ENCODE results near the gene SNX2. TPM values are rescaled to one million over a fixed set of nuclear protein-coding genes. Genes with fewer than 3 reads are reported as not detected.

The SNX2 gene
- polyA plus RNA-seq, 1 donor from 2014 or later = 379 TPM

DNA sequence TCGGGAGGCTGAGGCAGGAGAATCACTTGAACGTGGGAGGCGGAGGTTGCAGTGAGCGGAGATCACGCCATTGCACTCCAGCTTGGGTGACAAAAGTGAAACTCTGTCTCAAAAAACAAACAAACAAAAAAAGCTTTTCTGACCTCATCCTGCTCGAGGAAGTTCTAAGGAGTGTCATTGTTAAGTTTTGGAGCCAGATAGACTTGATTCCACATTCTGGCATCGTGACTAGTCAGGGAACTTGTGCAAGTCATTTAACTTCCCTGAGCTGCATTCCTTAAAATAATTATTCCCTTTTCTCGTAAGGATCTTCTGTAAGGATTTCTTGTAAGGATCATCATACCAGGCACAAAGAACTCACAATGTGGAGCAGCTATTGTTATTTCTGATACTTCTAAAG lies 96.8 kb downstream of the SNX2 start:
- H3K27ac Mint-ChIP-seq = no peak overlapping the region

DNA sequence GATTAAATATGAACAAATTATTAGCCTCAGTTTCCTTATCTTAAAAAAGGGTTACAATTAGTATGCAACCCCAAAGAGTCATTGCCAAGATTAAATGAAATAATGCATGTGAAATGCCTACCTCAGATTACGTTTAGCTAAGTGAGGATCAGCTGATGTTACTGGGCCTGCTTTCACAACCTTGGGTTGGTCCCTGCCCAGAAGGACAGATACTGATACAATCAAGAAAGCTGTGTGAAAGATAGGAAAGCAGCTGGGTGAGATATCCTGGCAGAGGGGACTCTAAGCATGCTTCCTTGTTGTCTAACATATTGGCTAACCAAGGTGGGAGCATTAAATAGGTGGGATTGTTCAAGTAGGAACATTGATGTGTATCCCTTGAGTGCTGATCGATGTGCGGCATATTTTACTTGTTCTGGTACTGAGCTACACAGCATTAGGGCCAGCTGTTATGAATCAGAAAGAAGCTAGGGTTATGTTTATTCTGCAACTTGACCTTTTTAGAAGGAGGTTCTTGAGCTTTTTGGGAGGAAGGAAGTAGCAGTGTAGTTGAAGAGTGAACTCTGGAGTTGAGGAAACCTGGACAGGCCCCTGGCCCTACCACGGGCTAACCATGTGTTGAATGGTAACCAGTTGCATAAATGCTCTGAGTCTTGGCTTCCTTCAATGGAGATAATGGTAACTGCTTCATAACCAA lies 99.4 kb downstream of the SNX2 start:
- Mint-ChIP-seq H3K9me3 (no peaks in the 10 kb centered on the region), H3K4me1 (peaks cover 16 to 24% (median 18%) of the 10 kb centered on the region in 3 donors), H3K27ac (no peak overlapping the region), H3K27me3 (no peaks in the 10 kb centered on the region), H3K36me3 (no peaks in the 10 kb centered on the region), H3K4me3 (no peak overlapping the region)

More for the DNA sequence above, 96.8 kb downstream of the SNX2 start:
- Mint-ChIP-seq H3K9me3 (no peaks in the 10 kb centered on the region), H3K4me1 (peaks cover 3 to 10% (median 4%) of the 10 kb centered on the region in 3 donors), H3K36me3 (no peaks in the 10 kb centered on the region), H3K27me3 (no peaks in the 10 kb centered on the region), H3K4me3 (no peak overlapping the region)

DNA sequence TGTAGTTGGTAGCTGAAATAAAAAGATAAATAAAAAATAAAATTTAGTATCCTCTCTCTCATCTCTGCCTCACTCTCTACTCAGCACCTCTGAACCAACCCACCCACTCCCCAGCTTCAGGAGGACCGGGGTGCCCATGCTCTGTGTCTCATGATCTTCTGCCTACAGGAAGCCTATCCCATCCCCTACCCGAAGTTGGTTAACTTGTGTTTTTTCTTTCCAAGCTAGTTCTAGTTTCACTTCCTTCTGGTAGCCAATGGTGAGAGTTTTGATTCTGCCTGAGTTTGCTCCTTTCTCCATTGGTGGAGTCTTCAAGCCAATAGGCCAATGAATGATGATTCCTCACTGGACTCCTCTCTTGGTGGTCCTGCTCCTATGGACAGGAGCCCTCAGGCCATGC lies 102.6 kb downstream of the SNX2 start:
- Mint-ChIP-seq H3K4me3 (peak overlapping the region in 3 of 4 donors; percentile 31 to 88 (median 34)), H3K4me1 (peaks cover 16 to 24% (median 18%) of the 10 kb centered on the region in 3 donors), H3K27ac (peak overlapping the region in 1 of 3 donors; percentile 69)

DNA sequence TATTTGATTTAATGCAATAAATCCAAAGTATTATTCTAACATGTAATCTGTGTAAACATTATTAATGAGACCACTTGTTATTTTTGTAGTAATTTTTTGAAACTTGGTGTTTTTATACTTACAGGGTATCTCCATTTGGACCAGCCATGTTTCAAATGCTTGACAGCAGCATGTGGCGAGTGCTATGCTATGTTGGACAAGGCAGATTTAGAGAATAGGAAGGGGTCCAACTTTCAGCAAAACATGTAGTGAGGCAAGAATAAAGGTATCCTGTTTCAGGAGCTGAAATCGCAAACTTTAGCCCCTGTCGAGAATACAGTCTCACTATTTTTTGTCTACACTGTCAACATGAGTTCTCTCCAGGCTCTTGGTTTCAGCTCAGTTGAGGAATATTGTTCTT lies 104.2 kb downstream of the SNX2 start:
- H3K36me3 Mint-ChIP-seq = no peaks in the 10 kb centered on the region

More for the DNA sequence above, 102.6 kb downstream of the SNX2 start:
- Mint-ChIP-seq H3K27me3 (no peaks in the 10 kb centered on the region), H3K36me3 (no peaks in the 10 kb centered on the region), H3K9me3 (no peaks in the 10 kb centered on the region)

More for the DNA sequence above, 104.2 kb downstream of the SNX2 start:
- Mint-ChIP-seq H3K27me3 (no peaks in the 10 kb centered on the region), H3K9me3 (no peaks in the 10 kb centered on the region), H3K4me1 (peaks cover 16 to 24% (median 18%) of the 10 kb centered on the region in 3 donors), H3K4me3 (no peak overlapping the region), H3K27ac (peak overlapping the region in 1 of 3 donors; percentile 52)

Other genes starting within 250 kb of the SNX2 start
- gene SNX24, start 70.5 kb downstream of the SNX2 start, polyA plus RNA-seq = 2.5 TPM